A549 (cell line): ENCODE data around the gene KRT71.

Experiments
- CEBPB ChIP-seq, 2 experiments: fragments of >200 bp in 1 of 2; sonication (Bioruptor Twin) in 1 of 2; formaldehyde crosslinking in 1 of 2; IDR thresholded peaks; 2 replicates each; pipeline ENCODE4 v1.6.1; 2012 to 2016
- EP300 ChIP-seq, 2 experiments: fragments of >200 bp; sonication (Bioruptor Twin); formaldehyde crosslinking; IDR thresholded peaks; 2 replicates in 1 of 2; 3 replicates in 1 of 2; pipeline ENCODE4 v1.6.1; 2016 to 2017
- KDM5A ChIP-seq: fragments of 200-600 bp; sonication (generic); IDR thresholded peaks from 2 replicates; pipeline ENCODE4 v1.6.1; 2016; ENCODE audit warnings: antibody characterized with exemption, mild to moderate bottlenecking
- MYC ChIP-seq: IDR thresholded peaks from 2 replicates; pipeline ENCODE4 v1.6.1; 2012; ENCODE audit warnings: mild to moderate bottlenecking, inconsistent platforms, low read length, improper control_type of control experiment, borderline replicate concordance
- TF ChIP-seq, protein P1 (sequence below): fragments of >200 bp; sonication (Bioruptor Twin); formaldehyde crosslinking; IDR thresholded peaks from 3 replicates; pipeline ENCODE4 v1.5.1; 2016

DNA sequence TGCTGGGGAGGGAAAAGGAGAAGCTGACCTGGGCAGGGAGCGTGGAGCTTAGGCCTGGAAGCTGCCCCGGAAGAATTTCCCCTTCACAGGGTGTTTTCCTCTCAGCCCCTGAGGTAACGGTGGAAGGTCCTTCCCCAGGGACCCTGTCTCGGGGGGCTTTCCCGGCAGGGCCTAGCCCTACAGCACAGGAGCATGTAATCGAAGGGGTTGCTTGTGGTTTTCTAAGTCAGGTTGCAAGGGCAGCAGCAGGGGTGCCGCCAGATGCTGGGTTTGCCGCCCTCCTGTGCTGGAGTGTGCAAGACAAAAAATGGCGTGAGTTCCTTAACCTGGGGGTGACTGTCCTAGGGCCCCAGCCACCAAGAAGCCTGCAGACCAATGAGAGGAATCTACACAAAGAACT, 22.3 kb upstream of the KRT71 start:
- no peak for TF ChIP-seq MYC
- no peak for TF ChIP-seq EP300 (IDR thresholded peaks at IDR 0.05)
- TF ChIP-seq, protein P1, sequence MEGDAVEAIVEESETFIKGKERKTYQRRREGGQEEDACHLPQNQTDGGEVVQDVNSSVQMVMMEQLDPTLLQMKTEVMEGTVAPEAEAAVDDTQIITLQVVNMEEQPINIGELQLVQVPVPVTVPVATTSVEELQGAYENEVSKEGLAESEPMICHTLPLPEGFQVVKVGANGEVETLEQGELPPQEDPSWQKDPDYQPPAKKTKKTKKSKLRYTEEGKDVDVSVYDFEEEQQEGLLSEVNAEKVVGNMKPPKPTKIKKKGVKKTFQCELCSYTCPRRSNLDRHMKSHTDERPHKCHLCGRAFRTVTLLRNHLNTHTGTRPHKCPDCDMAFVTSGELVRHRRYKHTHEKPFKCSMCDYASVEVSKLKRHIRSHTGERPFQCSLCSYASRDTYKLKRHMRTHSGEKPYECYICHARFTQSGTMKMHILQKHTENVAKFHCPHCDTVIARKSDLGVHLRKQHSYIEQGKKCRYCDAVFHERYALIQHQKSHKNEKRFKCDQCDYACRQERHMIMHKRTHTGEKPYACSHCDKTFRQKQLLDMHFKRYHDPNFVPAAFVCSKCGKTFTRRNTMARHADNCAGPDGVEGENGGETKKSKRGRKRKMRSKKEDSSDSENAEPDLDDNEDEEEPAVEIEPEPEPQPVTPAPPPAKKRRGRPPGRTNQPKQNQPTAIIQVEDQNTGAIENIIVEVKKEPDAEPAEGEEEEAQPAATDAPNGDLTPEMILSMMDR = no peak
- TF ChIP-seq CEBPB (IDR thresholded peaks at IDR 0.05) = no peak
- no peak for TF ChIP-seq KDM5A
